H1 (cell line): ENCODE measurements around the gene ROR1. TPM values are rescaled to one million over a fixed set of nuclear protein-coding genes. Genes with fewer than 3 reads are reported as not detected.

Source experiments
- BACH1 ChIP-seq: IDR thresholded peaks from 2 replicates; pipeline ENCODE4 v1.6.1; 2012; ENCODE audit warnings: low read length, improper control_type of control experiment
- CEBPB ChIP-seq: IDR thresholded peaks from 2 replicates; pipeline ENCODE4 v1.6.1; 2012; ENCODE audit warnings: low read depth, low read length
- CHD2 ChIP-seq: IDR thresholded peaks from 2 replicates; pipeline ENCODE4 v1.6.1; 2012; ENCODE audit warnings: low read length, improper control_type of control experiment
- CHD7 ChIP-seq: fragments of 300-600 bp; sonication (generic); IDR thresholded peaks from 2 replicates; pipeline ENCODE4 v1.7.1; 2012; ENCODE audit warnings: low read length, moderate library complexity, mild to moderate bottlenecking, inconsistent platforms; ENCODE audit not compliant: insufficient replicate concordance
- CTBP2 ChIP-seq: IDR thresholded peaks from 2 replicates; pipeline ENCODE4 v1.7.0; 2011; ENCODE audit warnings: borderline replicate concordance, mild to moderate bottlenecking, moderate library complexity, mixed read lengths, low read length; ENCODE audit not compliant: insufficient read depth, insufficient read length
- GTF2F1 ChIP-seq: IDR thresholded peaks from 2 replicates; pipeline ENCODE4 v1.6.1; 2012; ENCODE audit warnings: low read depth, low read length, improper control_type of control experiment, borderline replicate concordance
- MAX ChIP-seq: IDR thresholded peaks from 2 replicates; pipeline ENCODE4 v1.6.1; 2012; ENCODE audit warnings: inconsistent platforms
- SIN3A ChIP-seq, 2 experiments: IDR thresholded peaks in 1 of 2; conservative IDR thresholded peaks in 1 of 2; 2 replicates each; pipeline ENCODE4 v1.6.1; 2011 to 2012; ENCODE audit warnings: low read length in 2 of 2, improper control_type of control experiment in 1 of 2, low read depth in 1 of 2, mild to moderate bottlenecking in 1 of 2
- SIX5 ChIP-seq: IDR thresholded peaks from 2 replicates; pipeline ENCODE4 v1.6.1; 2011; ENCODE audit warnings: mild to moderate bottlenecking, low read depth, low read length
- SP2 ChIP-seq: IDR thresholded peaks from 2 replicates; pipeline ENCODE4 v1.6.1; 2012; ENCODE audit warnings: mild to moderate bottlenecking, low read length, inconsistent platforms
- SP4 ChIP-seq: IDR thresholded peaks from 2 replicates; pipeline ENCODE4 v1.6.1; 2012; ENCODE audit warnings: low read length, inconsistent platforms
- SRF ChIP-seq: IDR thresholded peaks from 2 replicates; pipeline ENCODE4 v1.6.1; 2011; ENCODE audit warnings: mild to moderate bottlenecking, low read depth, low read length, moderate library complexity
- TCF12 ChIP-seq: IDR thresholded peaks from 2 replicates; pipeline ENCODE4 v1.6.1; 2011; ENCODE audit warnings: low read depth, mild to moderate bottlenecking, low read length
- polyA plus RNA-seq, 7 experiments: library from polyadenylated mRNA; depleted of rRNA in 3 of 7; stranded (reverse) in 5 of 7; unstranded in 2 of 7; fragments of >200 nt in 5 of 7; fragments of 200-250 nt in 2 of 7; gene quantifications; 1 replicate in 5 of 7; 2 replicates in 1 of 7; 4 replicates in 1 of 7; pipeline versions ENCODE4 v1.2.1 to v1.2.3, GENCODE V29; 2011 to 2013; ENCODE audit warnings: missing spikeins in 2 of 7, mixed read lengths in 2 of 7
- total RNA-seq: library from RNA; stranded (reverse); fragmentation: NEBNext Ultra II Directional; extraction: Animal tissue kit (Norgen Biotek cat#: 25700); gene quantifications from 2 replicates; pipeline ENCODE4 v1.2.1, GENCODE V29; 2021

Gene ROR1
- total and polyA plus RNA-seq, 2 of the 8 experiments (the other 6 are each of a cell fraction or from before 2014, with no cell fraction given) = 33.6 to 73.6 TPM

GRCh38 chr1:63770381-63770780, 3.4 kb upstream of the ROR1 start (continued):
- TF ChIP-seq CHD7 = no peak
- no peak for TF ChIP-seq TCF12
- no peak for TF ChIP-seq CTBP2
- TF ChIP-seq CHD2 = no peak
- no peak for TF ChIP-seq SP4
- TF ChIP-seq SP2 = no peak
- no peak for TF ChIP-seq SRF
- TF ChIP-seq GTF2F1 = no peak
- no peak for TF ChIP-seq SIN3A (conservative IDR thresholded peaks at IDR 0.05 in 1 of 2, IDR thresholded peaks at IDR 0.05 in 1 of 2; ENCODE audit: low read depth in 1 of 2, low read length in 2 of 2)
- no peak for TF ChIP-seq MAX
- TF ChIP-seq BACH1 = no peak
- TF ChIP-seq CEBPB = no peak
- no peak for TF ChIP-seq SIX5
